AG10803 (cell line): ENCODE measurements around the gene RBM23.
"Not testable (repeated sequence)": the region's sequence is repeated elsewhere in the genome, so short reads cannot be mapped to it uniquely, and the experiment has no call there.

ENCODE experiments used
- DNase-seq: peaks from one replicate; pipeline ENCODE4 v3.0.0; 2010; ENCODE audit warnings: low read depth
- H3K4me3 ChIP-seq: 2 replicates; pipeline ENCODE4 v1.5.1; 2011; ENCODE audit warnings: mild to moderate bottlenecking, low read length, control low read depth
- TF ChIP-seq, protein P1 (sequence below): conservative IDR thresholded peaks from 2 replicates; pipeline ENCODE4 v1.5.1; 2011; ENCODE audit warnings: mild to moderate bottlenecking, low read length, control low read depth, inconsistent platforms

Gene RBM23

GRCh38 chr14:22918804-22919600 lies at the start of gene RBM23:
Gene RBM23 (minus strand): TSS chr14:22919149.
- TF ChIP-seq, protein P1, sequence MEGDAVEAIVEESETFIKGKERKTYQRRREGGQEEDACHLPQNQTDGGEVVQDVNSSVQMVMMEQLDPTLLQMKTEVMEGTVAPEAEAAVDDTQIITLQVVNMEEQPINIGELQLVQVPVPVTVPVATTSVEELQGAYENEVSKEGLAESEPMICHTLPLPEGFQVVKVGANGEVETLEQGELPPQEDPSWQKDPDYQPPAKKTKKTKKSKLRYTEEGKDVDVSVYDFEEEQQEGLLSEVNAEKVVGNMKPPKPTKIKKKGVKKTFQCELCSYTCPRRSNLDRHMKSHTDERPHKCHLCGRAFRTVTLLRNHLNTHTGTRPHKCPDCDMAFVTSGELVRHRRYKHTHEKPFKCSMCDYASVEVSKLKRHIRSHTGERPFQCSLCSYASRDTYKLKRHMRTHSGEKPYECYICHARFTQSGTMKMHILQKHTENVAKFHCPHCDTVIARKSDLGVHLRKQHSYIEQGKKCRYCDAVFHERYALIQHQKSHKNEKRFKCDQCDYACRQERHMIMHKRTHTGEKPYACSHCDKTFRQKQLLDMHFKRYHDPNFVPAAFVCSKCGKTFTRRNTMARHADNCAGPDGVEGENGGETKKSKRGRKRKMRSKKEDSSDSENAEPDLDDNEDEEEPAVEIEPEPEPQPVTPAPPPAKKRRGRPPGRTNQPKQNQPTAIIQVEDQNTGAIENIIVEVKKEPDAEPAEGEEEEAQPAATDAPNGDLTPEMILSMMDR: no peak
- H3K4me3 ChIP-seq: peak within 1 kb of the TSS; percentile 93
- DNase-seq: peak; percentile 100

DNA sequence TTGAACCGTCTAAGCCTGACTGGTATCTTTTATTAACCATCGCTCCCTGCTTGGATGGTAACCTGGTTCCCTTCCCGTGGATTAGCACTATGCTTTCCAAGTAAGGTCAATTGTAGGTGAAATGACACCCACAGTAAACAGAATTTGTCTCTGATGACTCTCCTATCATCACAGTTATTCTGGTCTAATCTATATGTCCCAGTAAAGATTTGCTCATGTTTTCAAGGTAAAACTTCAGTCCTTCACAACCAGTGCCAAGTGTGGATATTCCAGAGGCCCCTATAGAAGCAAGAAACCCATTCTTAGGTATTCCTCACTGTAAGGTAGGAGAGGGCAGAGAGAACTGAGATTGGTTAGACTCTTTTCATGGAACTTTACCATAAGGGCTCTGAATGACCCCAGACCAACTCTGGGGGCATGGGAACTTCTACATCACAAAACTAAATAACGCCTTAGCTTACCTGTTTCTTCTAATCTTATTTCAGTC lies 47.9 kb upstream of the RBM23 start:
- DNase-seq: no peak
- TF ChIP-seq, protein P1: no peak
- no peak overlapping the region for H3K4me3 ChIP-seq

DNA sequence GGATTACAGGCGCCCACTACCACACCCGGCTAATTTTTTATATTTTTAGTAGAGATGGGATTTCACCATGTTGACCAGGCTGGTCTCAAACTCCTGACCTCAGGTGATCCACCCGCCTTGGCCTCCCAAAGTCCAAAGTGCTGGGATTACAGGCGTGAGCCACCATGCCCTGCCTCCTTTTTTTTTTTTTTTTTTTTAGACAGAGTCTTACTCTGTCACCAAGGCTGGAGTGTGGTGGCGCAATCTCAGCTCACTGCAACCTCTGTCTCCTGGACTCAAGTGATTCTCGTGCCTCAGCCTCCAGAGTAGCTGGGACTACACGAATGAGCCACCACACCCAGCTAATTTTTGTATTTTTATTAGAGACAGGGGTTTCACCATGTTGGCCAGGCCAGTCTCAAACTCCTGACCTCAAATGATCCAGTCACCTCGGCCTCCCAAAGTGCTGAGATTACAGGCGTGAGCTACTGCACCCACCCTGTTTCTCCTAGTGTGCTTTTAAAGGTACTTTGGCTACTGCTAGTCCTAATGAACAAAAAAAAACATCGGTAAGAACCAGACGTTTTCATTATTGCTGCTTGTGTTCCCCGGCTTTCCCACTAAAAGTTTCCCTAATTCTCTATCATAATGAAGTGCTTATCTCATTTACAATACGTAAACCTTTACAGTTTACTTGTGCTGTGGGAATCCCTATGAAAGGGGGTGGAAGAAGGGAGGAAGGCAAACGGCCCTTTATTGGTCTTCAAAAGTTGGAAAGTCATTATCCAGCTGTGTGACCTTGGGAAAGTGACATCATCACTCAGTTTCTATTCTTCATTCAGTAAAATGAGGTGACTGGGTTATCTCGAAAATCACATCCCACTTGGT lies 47.2 kb upstream of the RBM23 start:
- not testable (repeated sequence) for DNase-seq, H3K4me3 ChIP-seq

GRCh38 chr14:22962061-22962676 lies 43.2 kb upstream of the RBM23 start:
- H3K4me3 ChIP-seq: no peak overlapping the region
- no peak for DNase-seq
- TF ChIP-seq, protein P1: no peak

- H3K4me3 ChIP-seq: peak overlapping the region; percentile 71
- no peak for DNase-seq
Observed at GRCh38 chr14:22955702-22956569, 37.0 kb upstream of the RBM23 start.

GRCh38 chr14:22952418-22952817 lies 33.5 kb upstream of the RBM23 start:
- TF ChIP-seq, protein P1: no peak
- no peak overlapping the region for H3K4me3 ChIP-seq
- DNase-seq: no peak

More at GRCh38 chr14:22955702-22956569, 37.0 kb upstream of the RBM23 start:
- TF ChIP-seq, protein P1: no peak

- H3K4me3 ChIP-seq, DNase-seq: not testable (repeated sequence)
Observed at GRCh38 chr14:22951795-22952194, 32.8 kb upstream of the RBM23 start.
